HepG2 (cell line): ENCODE results near the gene CYSLTR2. TPM values are rescaled to one million over a fixed set of nuclear protein-coding genes. Genes with fewer than 3 reads are reported as not detected.

ENCODE experiments used
- ATAC-seq: fragments of 200-7000 bp; cut with Tn5 transposase; 3 replicates; pipeline ENCODE4 v1.9.1; 2020; ENCODE audit warnings: mild to moderate bottlenecking, moderate library complexity
- BruUV-seq: library from RNA; stranded (reverse); fragments of 400-500 nt; replicated peaks from 2 replicates; lab custom pipeline; 2021; lab: Mats Ljungman, UMichigan
- CTCF ChIA-PET: fragments of 300-600 bp; formaldehyde crosslinking; extraction: SDS; loops from one replicate; lab custom pipeline; 2021; ENCODE audit warnings: low total read pairs, inconsistent platforms, low intra/inter-chr PET ratio; lab: Yijun Ruan, JAX
- POLR2A ChIA-PET: fragments of 350-600 bp; sonication (Branson Sonifier 250); formaldehyde crosslinking; loops from one replicate; lab custom pipeline; 2020; ENCODE audit warnings: antibody characterized with exemption, inconsistent platforms; lab: Yijun Ruan, JAX
- DNase-seq: peaks from one replicate; pipeline ENCODE4 v3.0.0-alpha.2; 2015; ENCODE audit warnings: low spot score
- FAIRE-seq: peaks from 3 replicates; lab custom pipeline; 2011; peaks lifted over from hg19 to GRCh38; lab: Jason Lieb, UNC
- H2AFZ ChIP-seq: one replicate; pipeline ENCODE4 v1.6.1; 2011; ENCODE audit warnings: low read length, inconsistent platforms
- H3K27ac ChIP-seq: fragments of 300-600 bp; 3 replicates; pipeline ENCODE4 v1.8.0; 2011; ENCODE audit warnings: mixed run types, mild to moderate bottlenecking, mixed read lengths, low read length, inconsistent platforms; ENCODE audit not compliant: insufficient read depth; ENCODE audit errors: extremely low read length
- H3K27me3 ChIP-seq, 2 experiments: fragments of 200-600 bp in 1 of 2; 2 replicates in 1 of 2; 3 replicates in 1 of 2; pipeline versions ENCODE4 v1.6.0 to v1.8.0; 2011; ENCODE audit warnings: low read length in 2 of 2, mild to moderate bottlenecking in 2 of 2, moderate library complexity in 2 of 2, inconsistent platforms in 1 of 2; ENCODE audit not compliant: insufficient read depth in 2 of 2, control insufficient read depth in 1 of 2
- H3K36me3 ChIP-seq, 2 experiments: fragments of 200-600 bp in 1 of 2; replicated peaks in 1 of 2; 2 replicates in 1 of 2; 3 replicates in 1 of 2; pipeline versions ENCODE4 v1.5.1 to v1.8.0; 2011; ENCODE audit warnings: low read length in 2 of 2, inconsistent platforms in 1 of 2; ENCODE audit not compliant: insufficient read depth in 2 of 2, control insufficient read depth in 1 of 2
- H3K4me1 ChIP-seq: 2 replicates; pipeline ENCODE4 v1.5.1; 2012; ENCODE audit warnings: low read length, inconsistent platforms; ENCODE audit not compliant: insufficient read depth
- H3K4me2 ChIP-seq: 2 replicates; pipeline ENCODE4 v1.6.0; 2011; ENCODE audit warnings: low read depth, low read length, inconsistent platforms
- H3K4me3 ChIP-seq, 3 experiments: fragments of 200-600 bp in 1 of 3; sonication (generic), shearing (Covaris generic) in 1 of 3; replicated peaks in 1 of 3; 2 replicates each; pipeline ENCODE4 v1.5.1; 2011 to 2016; ENCODE audit warnings: low read length in 3 of 3, inconsistent platforms in 2 of 3, low read depth in 2 of 3, mild to moderate bottlenecking in 2 of 3, control low read depth in 1 of 3, mixed read lengths in 1 of 3; ENCODE audit not compliant: insufficient read depth in 1 of 3
- H3K79me2 ChIP-seq: one replicate; pipeline ENCODE4 v1.6.1; 2011; ENCODE audit warnings: low read length, inconsistent platforms; ENCODE audit not compliant: insufficient read depth
- H3K9ac ChIP-seq: 2 replicates; pipeline ENCODE4 v1.6.0; 2011; ENCODE audit warnings: mild to moderate bottlenecking, low read depth, low read length, inconsistent platforms; ENCODE audit not compliant: insufficient read depth
- H3K9me3 ChIP-seq: 2 replicates; pipeline ENCODE4 v1.5.1; 2012; ENCODE audit warnings: mild to moderate bottlenecking, low read length
- H4K20me1 ChIP-seq: 2 replicates; pipeline ENCODE4 v1.6.0; 2011; ENCODE audit warnings: inconsistent platforms, mild to moderate bottlenecking, low read length, moderate library complexity; ENCODE audit not compliant: insufficient read depth
- ASH2L ChIP-seq: fragments of 300-600, 200-600 bp; sonication (generic); IDR thresholded peaks from 2 replicates; pipeline ENCODE4 v1.7.0; 2017; ENCODE audit warnings: low read depth, mild to moderate bottlenecking, moderate library complexity, mixed read lengths, low read length; ENCODE audit not compliant: insufficient read length
- DMAP1 ChIP-seq: IDR thresholded peaks from 2 replicates; pipeline ENCODE4 v1.6.1; 2016
- FOSL2 ChIP-seq: sonication (generic); formaldehyde crosslinking; IDR thresholded peaks from 2 replicates; pipeline ENCODE4 v1.4.0; 2020; ENCODE audit warnings: missing genetic modification reagents
- FOXK1 ChIP-seq: sonication (generic); formaldehyde crosslinking; IDR thresholded peaks from 2 replicates; pipeline ENCODE4 v1.4.0; 2020; ENCODE audit warnings: low read depth, missing genetic modification reagents, borderline replicate concordance
- HNRNPH1 ChIP-seq: fragments of 200-400 bp; formaldehyde crosslinking; optimal IDR thresholded peaks from 2 replicates; pipeline ENCODE3; 2017; ENCODE audit warnings: mild to moderate bottlenecking, low read depth, low read length
- HOXA9 ChIP-seq: sonication (generic); formaldehyde crosslinking; IDR thresholded peaks from 2 replicates; pipeline ENCODE4 v1.8.1; 2022; ENCODE audit warnings: missing genetic modification reagents, mild to moderate bottlenecking, moderate library complexity, borderline replicate concordance
- MEF2D ChIP-seq: sonication (generic); formaldehyde crosslinking; IDR thresholded peaks from 2 replicates; pipeline ENCODE4 v1.5.1; 2020; ENCODE audit warnings: mild to moderate bottlenecking, missing genetic modification reagents
- MTA1 ChIP-seq: sonication (generic); formaldehyde crosslinking; IDR thresholded peaks from 2 replicates; pipeline ENCODE4 v1.4.0; 2020; ENCODE audit warnings: missing genetic modification reagents, mild to moderate bottlenecking, borderline replicate concordance
- NCOA1 ChIP-seq: sonication (generic); formaldehyde crosslinking; IDR thresholded peaks from 2 replicates; pipeline ENCODE4 v1.9.0; 2021; ENCODE audit warnings: missing genetic modification reagents
- RAD51 ChIP-seq: fragments of 450-650 bp; IDR thresholded peaks from 2 replicates; pipeline ENCODE4 v1.6.1; 2016; ENCODE audit warnings: borderline replicate concordance
- SMC3 ChIP-seq: IDR thresholded peaks from 2 replicates; pipeline ENCODE4 v1.6.1; 2011; ENCODE audit warnings: low read length, improper control_type of control experiment
- SRSF1 ChIP-seq: fragments of 200-400 bp; formaldehyde crosslinking; optimal IDR thresholded peaks from 2 replicates; pipeline ENCODE3; 2017; ENCODE audit warnings: mild to moderate bottlenecking, low read depth, low read length, moderate library complexity
- ZBTB33 ChIP-seq: sonication (generic); formaldehyde crosslinking; IDR thresholded peaks from 2 replicates; pipeline ENCODE4 v1.4.0; 2020; ENCODE audit warnings: missing genetic modification reagents
- ZBTB8A ChIP-seq: sonication (generic); formaldehyde crosslinking; IDR thresholded peaks from 2 replicates; pipeline ENCODE4 v1.4.0; 2020; ENCODE audit warnings: mild to moderate bottlenecking, low read depth, missing genetic modification reagents, borderline replicate concordance
- ZFP36L2 ChIP-seq: sonication (generic); formaldehyde crosslinking; IDR thresholded peaks from 2 replicates; pipeline ENCODE4 v1.4.0; 2020; ENCODE audit warnings: missing genetic modification reagents
- ZFYVE20 ChIP-seq: sonication (generic); formaldehyde crosslinking; IDR thresholded peaks from 2 replicates; pipeline ENCODE4 v1.8.0; 2023; ENCODE audit warnings: low read depth, mild to moderate bottlenecking, moderate library complexity, missing genetic modification reagents, borderline replicate concordance
- ZNF333 ChIP-seq: sonication (generic); formaldehyde crosslinking; IDR thresholded peaks from 2 replicates; pipeline ENCODE4 v1.4.0; 2020; ENCODE audit warnings: mild to moderate bottlenecking, missing genetic modification reagents, borderline replicate concordance
- ZNF343 ChIP-seq: sonication (generic); formaldehyde crosslinking; IDR thresholded peaks from 2 replicates; pipeline ENCODE4 v1.4.0; 2020; ENCODE audit warnings: mild to moderate bottlenecking, missing genetic modification reagents
- WGBS: methylation state at CpG from one replicate; pipeline ENCODE4 v1.1.6; 2017; ENCODE audit warnings: low lambda C conversion rate; 5-methylcytosine and 5-hydroxymethylcytosine counted together
- in situ Hi-C: cut with HindIII; loops from 2 replicates; pipeline ENCODE4 v1.10.0; 2017; ENCODE audit warnings: low pct_unique_long_range_greater_than_20kb; ENCODE audit not compliant: extremely low pct_ligation_motif_present
- intact Hi-C: fragments of 100-400 bp; cut with micrococcal nuclease; formaldehyde crosslinking; loops from one replicate; pipeline ENCODE4 v1.10.0; 2022; ENCODE audit not compliant: unreplicated experiment
- polyA plus RNA-seq, 8 experiments: library from polyadenylated mRNA; depleted of rRNA in 3 of 8; stranded (reverse) in 7 of 8; unstranded in 1 of 8; fragments of >200 nt; fragmentation: Illumina TruSeq in 4 of 8; extraction: Trizol in 4 of 8; gene quantifications; 2 replicates each; pipeline versions ENCODE4 v1.2.1 to v1.2.3, GENCODE V29; 2011 to 2016; ENCODE audit warnings: low read depth in 4 of 8, missing spikeins in 1 of 8, mixed read lengths in 1 of 8; ENCODE audit not compliant: insufficient read depth in 1 of 8
- total RNA-seq, 5 experiments: library from RNA; depleted of rRNA; stranded (reverse); fragments of >200 nt; fragmentation: Illumina TruSeq; extraction: Trizol; gene quantifications; 2 replicates each; pipeline ENCODE4 v1.2.3, GENCODE V29; 2016; ENCODE audit warnings: low read depth in 1 of 5
- TF ChIP-seq, protein P1 (sequence below): sonication (generic); formaldehyde crosslinking; IDR thresholded peaks from 2 replicates; pipeline ENCODE4 v1.8.0; 2022; ENCODE audit warnings: mild to moderate bottlenecking, missing genetic modification reagents; ENCODE audit not compliant: insufficient replicate concordance

The CYSLTR2 gene
- total and polyA plus RNA-seq, 2 of the 13 experiments (the other 11 are each of a cell fraction or from before 2014, with no cell fraction given) = not detected

DNA sequence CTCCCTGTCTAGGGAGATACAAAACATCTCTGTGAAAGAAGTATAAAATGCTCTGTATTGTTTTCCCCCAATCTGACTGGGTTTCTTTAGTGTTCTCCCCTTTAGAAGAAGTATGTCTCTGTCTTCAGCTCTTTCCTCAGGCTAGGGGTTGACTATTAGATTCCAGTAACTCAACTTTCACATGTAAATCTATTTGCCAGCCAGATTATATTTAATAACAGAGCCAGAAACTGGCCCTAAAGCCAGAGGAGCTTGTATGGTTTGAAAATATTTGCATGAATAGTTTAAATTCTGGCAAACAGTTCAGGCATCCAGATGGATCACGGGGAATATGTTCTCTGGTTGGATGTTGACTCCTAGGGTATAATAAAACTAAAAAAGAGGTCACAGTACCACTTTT, 22.3 kb upstream of the CYSLTR2 start (continued):
- TF ChIP-seq ZBTB33 (CRISPR knock-in tag) (no peak), ZBTB8A (CRISPR knock-in tag) (no peak), ZNF343 (CRISPR knock-in tag) (no peak), FOXK1 (no peak), HNRNPH1 (no peak), FOSL2 (CRISPR knock-in tag) (no peak), MTA1 (no peak), HOXA9 (CRISPR knock-in tag) (no peak), MEF2D (CRISPR knock-in tag) (no peak)
- TF ChIP-seq, protein P1, sequence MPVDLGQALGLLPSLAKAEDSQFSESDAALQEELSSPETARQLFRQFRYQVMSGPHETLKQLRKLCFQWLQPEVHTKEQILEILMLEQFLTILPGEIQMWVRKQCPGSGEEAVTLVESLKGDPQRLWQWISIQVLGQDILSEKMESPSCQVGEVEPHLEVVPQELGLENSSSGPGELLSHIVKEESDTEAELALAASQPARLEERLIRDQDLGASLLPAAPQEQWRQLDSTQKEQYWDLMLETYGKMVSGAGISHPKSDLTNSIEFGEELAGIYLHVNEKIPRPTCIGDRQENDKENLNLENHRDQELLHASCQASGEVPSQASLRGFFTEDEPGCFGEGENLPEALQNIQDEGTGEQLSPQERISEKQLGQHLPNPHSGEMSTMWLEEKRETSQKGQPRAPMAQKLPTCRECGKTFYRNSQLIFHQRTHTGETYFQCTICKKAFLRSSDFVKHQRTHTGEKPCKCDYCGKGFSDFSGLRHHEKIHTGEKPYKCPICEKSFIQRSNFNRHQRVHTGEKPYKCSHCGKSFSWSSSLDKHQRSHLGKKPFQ (CRISPR knock-in tag) = no peak

GRCh38 chr13:48633700-48634099, 20.0 kb upstream of the CYSLTR2 start:
- no peak overlapping the region for H3K4me2 ChIP-seq
- no peak for DNase-seq
- no peaks in the 10 kb centered on the region for H4K20me1 ChIP-seq
- H3K79me2 ChIP-seq = no peaks in the 10 kb centered on the region
- peaks cover 16% of the 10 kb centered on the region for H3K9me3 ChIP-seq
- WGBS = 33% methylated on average over 3 of the region's 3 CpGs
- ATAC-seq = no peak
- ChIA-PET CTCF (no interaction called here), POLR2A (no interaction called here)
- H3K36me3 ChIP-seq = no peaks in the 10 kb centered on the region
- in situ Hi-C loops = no loop called here
- no TSS peak for BruUV-seq
- FAIRE-seq = no peak
- no peaks in the 10 kb centered on the region for H3K27me3 ChIP-seq
- H2AFZ ChIP-seq = no peak overlapping the region
- H3K27ac ChIP-seq = no peak overlapping the region
- intact Hi-C loops = no loop called here
- no peak overlapping the region for H3K9ac ChIP-seq
- peaks cover 35% of the 10 kb centered on the region for H3K4me1 ChIP-seq
- H3K4me3 ChIP-seq = no peak overlapping the region
- no peak for TF ChIP-seq SMC3
- no peak for TF ChIP-seq ASH2L
- TF ChIP-seq DMAP1 (CRISPR knock-in tag) = no peak
- TF ChIP-seq ZNF333 = no peak
- TF ChIP-seq RAD51 = no peak
- no peak for TF ChIP-seq ZFYVE20 (CRISPR knock-in tag)
- TF ChIP-seq NCOA1 (CRISPR knock-in tag) = no peak
- TF ChIP-seq ZFP36L2 (CRISPR knock-in tag) = no peak
- TF ChIP-seq SRSF1 = no peak
